HG03139 (cell line): Measurements from ENCODE around the gene OR4C5.
"Not testable (repeated sequence)": the region's sequence is repeated elsewhere in the genome, so short reads cannot be mapped to it uniquely, and the experiment has no call there.

Experiments
- ATAC-seq: cut with Tn5 transposase; IDR thresholded peaks from one replicate; pipeline ENCODE4 v1.9.1; 2021; ENCODE audit not compliant: unreplicated experiment

Gene OR4C5

GRCh38 chr11:48366365-48366764, at the start of gene OR4C5:
Gene OR4C5 (minus strand): TSS chr11:48366465. CDS start chr11:48366465, 0 bp downstream.
- no peak for ATAC-seq

- no peak for ATAC-seq
These were observed 18.4 kb upstream of the OR4C5 start for GRCh38 chr11:48384670-48385069.

GRCh38 chr11:48384151-48384550, 17.9 kb upstream of the OR4C5 start:
- not testable (repeated sequence) for ATAC-seq

- not testable (repeated sequence) for ATAC-seq
These were observed 5.0 kb downstream of the OR4C5 start for GRCh38 chr11:48361289-48361688.

- ATAC-seq: no peak
These were observed 11.6 kb downstream of the OR4C5 start for GRCh38 chr11:48354677-48355076.

- no peak for ATAC-seq
These were observed 12.3 kb downstream of the OR4C5 start for GRCh38 chr11:48354013-48354412.

- not testable (repeated sequence) for ATAC-seq
These were observed 20.0 kb downstream of the OR4C5 start for GRCh38 chr11:48346286-48346685.

GRCh38 chr11:48342505-48342904, 23.8 kb downstream of the OR4C5 start:
- ATAC-seq: not testable (repeated sequence)

GRCh38 chr11:48341466-48341865, 24.8 kb downstream of the OR4C5 start:
- no peak for ATAC-seq

GRCh38 chr11:48324620-48325019, 41.6 kb downstream of the OR4C5 start, which contains the start of gene OR4C3:
Gene OR4C3 (plus strand): TSS chr11:48324920. CDS start chr11:48325022, 102 bp downstream.
- not testable (repeated sequence) for ATAC-seq

- ATAC-seq: not testable (repeated sequence)
These were observed 46.5 kb downstream of the OR4C5 start for GRCh38 chr11:48319813-48320212.
